H1 (cell line): ENCODE data around the gene BAIAP2L2. TPM values are rescaled to one million over a fixed set of nuclear protein-coding genes. Genes with fewer than 3 reads are reported as not detected.
A peak's percentile ranks its signal among the peaks of the same experiment; 100 is the strongest.

Experiments
- CTCF ChIA-PET: fragments of 300-600 bp; sonication (Branson Sonifier 250); formaldehyde crosslinking; loops from one replicate; lab custom pipeline; 2021; ENCODE audit not compliant: partially characterized antibody; lab: Charles Lee
- POLR2A ChIA-PET: fragments of 300-600 bp; sonication (Branson Sonifier 250); formaldehyde crosslinking; loops from one replicate; lab custom pipeline; 2021; ENCODE audit warnings: inconsistent platforms; ENCODE audit not compliant: partially characterized antibody; lab: Charles Lee
- DNase-seq, 2 experiments: peaks; one replicate each; pipeline versions ENCODE4 v3.0.0 to v3.0.0-alpha.2; 2010 to 2022; ENCODE audit warnings: low spot score in 2 of 2, low read depth in 1 of 2, mixed read lengths in 1 of 2
- FAIRE-seq: peaks from 2 replicates; lab custom pipeline; 2011; peaks lifted over from hg19 to GRCh38; lab: Jason Lieb, UNC
- H2AFZ ChIP-seq: 2 replicates; pipeline ENCODE4 v1.8.1; 2012; ENCODE audit warnings: low read length, inconsistent platforms
- H2AK5ac ChIP-seq: 2 replicates; pipeline ENCODE4 v1.6.1; 2013; ENCODE audit warnings: low read depth, low read length
- H2BK120ac ChIP-seq: replicated peaks from 2 replicates; pipeline ENCODE3; 2013; ENCODE audit warnings: low read depth, low read length, inconsistent platforms
- H2BK12ac ChIP-seq: 2 replicates; pipeline ENCODE4 v1.6.1; 2013; ENCODE audit warnings: low read depth, low read length
- H2BK15ac ChIP-seq: 2 replicates; pipeline ENCODE4 v1.6.1; 2013; ENCODE audit warnings: low read length
- H2BK20ac ChIP-seq: 2 replicates; pipeline ENCODE4 v1.6.1; 2013; ENCODE audit warnings: low read length
- H2BK5ac ChIP-seq: 2 replicates; pipeline ENCODE4 v1.6.1; 2013; ENCODE audit warnings: low read depth, low read length
- H3K14ac ChIP-seq: 2 replicates; pipeline ENCODE4 v1.6.1; 2013; ENCODE audit warnings: inconsistent platforms; ENCODE audit not compliant: insufficient read length
- H3K18ac ChIP-seq: 2 replicates; pipeline ENCODE4 v1.6.1; 2013; ENCODE audit warnings: low read length; ENCODE audit errors: extremely low read depth
- H3K23ac ChIP-seq: 2 replicates; pipeline ENCODE4 v1.6.1; 2013; ENCODE audit warnings: inconsistent platforms; ENCODE audit not compliant: insufficient read length
- H3K23me2 ChIP-seq: 2 replicates; pipeline ENCODE4 v1.6.1; 2013; ENCODE audit warnings: low read depth, low read length
- H3K27ac ChIP-seq: 2 replicates; pipeline ENCODE4 v1.6.1; 2011; ENCODE audit warnings: low read depth, low read length, inconsistent platforms
- H3K27me3 ChIP-seq, 4 experiments: replicated peaks in 1 of 4; 1 replicate in 1 of 4; 2 replicates in 3 of 4; pipeline versions ENCODE4 v1.6.1 to v1.8.1; 2011 to 2013; ENCODE audit warnings: low read length in 3 of 4, mild to moderate bottlenecking in 3 of 4, inconsistent platforms in 2 of 4, mixed read lengths in 2 of 4, moderate library complexity in 1 of 4; ENCODE audit not compliant: control insufficient read depth in 3 of 4, insufficient read depth in 3 of 4; ENCODE audit errors: extremely low read depth in 1 of 4
- H3K36me3 ChIP-seq, 4 experiments: 2 replicates each; pipeline versions ENCODE4 v1.6.1 to v1.8.1; 2011 to 2013; ENCODE audit warnings: mild to moderate bottlenecking in 4 of 4, low read length in 3 of 4, moderate library complexity in 2 of 4, control low read depth in 1 of 4, inconsistent platforms in 1 of 4; ENCODE audit not compliant: insufficient read depth in 4 of 4, control insufficient read depth in 2 of 4
- H3K4ac ChIP-seq: replicated peaks from 2 replicates; pipeline ENCODE3; 2013; ENCODE audit warnings: low read length, low read depth, mixed read lengths, inconsistent platforms; ENCODE audit not compliant: insufficient read length
- H3K4me1 ChIP-seq, 4 experiments: replicated peaks in 1 of 4; 1 replicate in 1 of 4; 2 replicates in 3 of 4; pipeline versions ENCODE4 v1.6.1 to v1.8.1; 2011 to 2013; ENCODE audit warnings: low read length in 3 of 4, inconsistent platforms in 2 of 4, mixed read lengths in 1 of 4; ENCODE audit not compliant: insufficient read depth in 4 of 4, control insufficient read depth in 3 of 4
- H3K4me2 ChIP-seq, 2 experiments: 2 replicates each; pipeline versions ENCODE4 v1.6.1 to v1.8.1; 2011 to 2013; ENCODE audit warnings: low read depth in 2 of 2, low read length in 2 of 2, control low read depth in 1 of 2, inconsistent platforms in 1 of 2, mild to moderate bottlenecking in 1 of 2; ENCODE audit not compliant: insufficient read depth in 1 of 2
- H3K4me3 ChIP-seq, 4 experiments: fragments of 200-600, 300-600 bp in 1 of 4; sonication (generic), shearing (Covaris generic), sonication (Bioruptor Twin) in 1 of 4; 2 replicates each; pipeline versions ENCODE4 v1.5.1 to v1.8.1; 2011 to 2016; ENCODE audit warnings: low read length in 4 of 4, low read depth in 3 of 4, control low read depth in 2 of 4, inconsistent platforms in 2 of 4, mild to moderate bottlenecking in 2 of 4, mixed read lengths in 1 of 4, moderate library complexity in 1 of 4; ENCODE audit not compliant: insufficient read depth in 2 of 4; ENCODE audit errors: extremely low read depth in 1 of 4
- H3K56ac ChIP-seq: replicated peaks from 2 replicates; pipeline ENCODE3; 2013; ENCODE audit warnings: low read depth, mild to moderate bottlenecking, mixed read lengths, low read length, inconsistent platforms; ENCODE audit not compliant: insufficient read length
- H3K79me1 ChIP-seq: 2 replicates; pipeline ENCODE4 v1.6.1; 2013; ENCODE audit warnings: low read depth, low read length, control low read depth
- H3K79me2 ChIP-seq, 2 experiments: 2 replicates each; pipeline versions ENCODE4 v1.6.1 to v1.8.1; 2012 to 2013; ENCODE audit warnings: low read length in 2 of 2, mild to moderate bottlenecking in 2 of 2, inconsistent platforms in 1 of 2; ENCODE audit not compliant: insufficient read depth in 2 of 2, control insufficient read depth in 1 of 2
- H3K9ac ChIP-seq, 4 experiments: replicated peaks in 1 of 4; 1 replicate in 1 of 4; 2 replicates in 3 of 4; pipeline versions ENCODE4 v1.6.1 to v1.8.1; 2011 to 2013; ENCODE audit warnings: low read depth in 3 of 4, low read length in 3 of 4, control low read depth in 2 of 4, mild to moderate bottlenecking in 2 of 4, moderate library complexity in 2 of 4, inconsistent platforms in 1 of 4; ENCODE audit errors: extremely low read depth in 1 of 4
- H3K9me3 ChIP-seq, 2 experiments: 2 replicates each; pipeline versions ENCODE4 v1.6.1 to v1.8.1; 2012 to 2013; ENCODE audit warnings: mild to moderate bottlenecking in 2 of 2, moderate library complexity in 2 of 2, control low read depth in 1 of 2, inconsistent platforms in 1 of 2, low read depth in 1 of 2, low read length in 1 of 2, mixed read lengths in 1 of 2; ENCODE audit not compliant: insufficient read depth in 2 of 2
- H4K20me1 ChIP-seq, 2 experiments: replicated peaks in 1 of 2; 2 replicates each; pipeline versions ENCODE3 to v1.8.1; 2011 to 2013; ENCODE audit warnings: inconsistent platforms in 2 of 2, low read length in 2 of 2, mild to moderate bottlenecking in 1 of 2; ENCODE audit not compliant: insufficient read depth in 2 of 2, control insufficient read depth in 1 of 2
- H4K5ac ChIP-seq: 2 replicates; pipeline ENCODE4 v1.6.1; 2013; ENCODE audit warnings: low read length, low read depth, mixed read lengths, inconsistent platforms; ENCODE audit not compliant: insufficient read length
- H4K8ac ChIP-seq: 2 replicates; pipeline ENCODE4 v1.8.0; 2013; ENCODE audit warnings: mild to moderate bottlenecking, moderate library complexity, low read length, inconsistent platforms; ENCODE audit not compliant: insufficient read depth; ENCODE audit errors: extremely low read depth
- H4K91ac ChIP-seq: replicated peaks from 2 replicates; pipeline ENCODE3; 2013; ENCODE audit warnings: low read length, mixed read lengths, inconsistent platforms; ENCODE audit not compliant: insufficient read length
- BACH1 ChIP-seq: IDR thresholded peaks from 2 replicates; pipeline ENCODE4 v1.6.1; 2012; ENCODE audit warnings: low read length, improper control_type of control experiment
- HDAC6 ChIP-seq: IDR thresholded peaks from one replicate; pipeline ENCODE4 v1.7.1; 2012; ENCODE audit warnings: low read depth, mild to moderate bottlenecking, inconsistent platforms, low read length, moderate library complexity
- POLR2AphosphoS5 ChIP-seq: IDR thresholded peaks from 2 replicates; pipeline ENCODE4 v1.6.1; 2011; ENCODE audit warnings: low read depth, low read length
- RAD21 ChIP-seq, 2 experiments: IDR thresholded peaks in 1 of 2; conservative IDR thresholded peaks in 1 of 2; 2 replicates each; pipeline ENCODE4 v1.6.1; 2011; ENCODE audit warnings: low read depth in 2 of 2, low read length in 2 of 2, improper control_type of control experiment in 1 of 2, inconsistent platforms in 1 of 2, mild to moderate bottlenecking in 1 of 2, moderate library complexity in 1 of 2
- RFX5 ChIP-seq: IDR thresholded peaks from 2 replicates; pipeline ENCODE4 v1.6.1; 2011; ENCODE audit warnings: low read depth, low read length, improper control_type of control experiment, borderline replicate concordance
- RXRA ChIP-seq: IDR thresholded peaks from 2 replicates; pipeline ENCODE4 v1.6.1; 2011; ENCODE audit warnings: low read depth, mild to moderate bottlenecking, low read length, moderate library complexity; ENCODE audit not compliant: insufficient read depth
- SAP30 ChIP-seq: fragments of 300-600 bp; sonication (generic); IDR thresholded peaks from 2 replicates; pipeline ENCODE4 v1.7.1; 2012; ENCODE audit warnings: low read length, moderate library complexity, mild to moderate bottlenecking, inconsistent platforms; ENCODE audit not compliant: insufficient read depth, insufficient replicate concordance
- TEAD4 ChIP-seq: IDR thresholded peaks from 2 replicates; pipeline ENCODE4 v1.6.1; 2012; ENCODE audit warnings: low read depth, low read length, inconsistent platforms, mixed read lengths
- YY1 ChIP-seq: IDR thresholded peaks from 2 replicates; pipeline ENCODE4 v1.6.1; 2011; ENCODE audit warnings: low read depth, mild to moderate bottlenecking, low read length
- ZNF274 ChIP-seq: IDR thresholded peaks from 2 replicates; pipeline ENCODE4 v1.7.0; 2012; ENCODE audit warnings: low read length, borderline replicate concordance; ENCODE audit errors: extremely low read depth
- WGBS, 2 experiments: shearing (Covaris generic) in 1 of 2; methylation state at CpG; one replicate each; pipeline versions ENCODE4 v1.1.6 to v1.1.7; 2013 to 2015; ENCODE audit warnings: low lambda C conversion rate in 2 of 2, mixed read lengths in 2 of 2, inconsistent platforms in 1 of 2, low coverage in 1 of 2, missing lambda C conversion rate in 1 of 2; ENCODE audit not compliant: insufficient replicate concordance in 2 of 2, insufficient coverage in 1 of 2, insufficient read length in 1 of 2; ENCODE audit errors: extremely low coverage in 1 of 2, missing lambda C conversion rate in 1 of 2; 5-methylcytosine and 5-hydroxymethylcytosine counted together
- polyA plus RNA-seq, 7 experiments: library from polyadenylated mRNA; depleted of rRNA in 3 of 7; stranded (reverse) in 5 of 7; unstranded in 2 of 7; fragments of >200 nt in 5 of 7; fragments of 200-250 nt in 2 of 7; gene quantifications; 1 replicate in 5 of 7; 2 replicates in 1 of 7; 4 replicates in 1 of 7; pipeline versions ENCODE4 v1.2.1 to v1.2.3, GENCODE V29; 2011 to 2013; ENCODE audit warnings: missing spikeins in 2 of 7, mixed read lengths in 2 of 7
- total RNA-seq: library from RNA; stranded (reverse); fragmentation: NEBNext Ultra II Directional; extraction: Animal tissue kit (Norgen Biotek cat#: 25700); gene quantifications from 2 replicates; pipeline ENCODE4 v1.2.1, GENCODE V29; 2021
- TF ChIP-seq, protein P1 (sequence below): IDR thresholded peaks from 2 replicates; pipeline ENCODE4 v1.6.1; 2012; ENCODE audit warnings: low read length, inconsistent platforms

Gene BAIAP2L2
- total and polyA plus RNA-seq, 2 of the 8 experiments (the other 6 are each of a cell fraction or from before 2014, with no cell fraction given), result 5.4 to 10.0 TPM

DNA sequence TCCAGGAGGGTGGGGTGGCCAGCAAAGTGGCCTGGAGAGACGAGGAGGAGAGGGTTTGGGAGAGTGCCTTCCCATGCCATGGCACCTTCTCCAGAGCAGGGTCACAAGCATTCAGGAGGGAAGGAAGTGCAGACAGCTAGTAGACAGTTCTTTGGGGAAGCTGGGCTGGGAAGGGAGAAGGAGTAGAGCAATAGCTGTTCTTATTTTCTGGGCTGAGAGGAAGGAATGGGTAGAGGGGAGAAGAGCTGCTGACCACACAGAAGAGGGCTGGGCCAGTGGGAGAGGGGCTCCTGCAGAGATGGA lies 68.0 kb downstream of the BAIAP2L2 start:
- Histone ChIP-seq H3K23me2 (no peaks in the 10 kb centered on the region), H3K4ac (no peak overlapping the region), H3K18ac (no peak overlapping the region), H3K79me2 (no peaks in the 10 kb centered on the region), H3K23ac (no peak overlapping the region), H3K4me1 (no peaks in the 10 kb centered on the region; a peak in 1 of 7 replicates), H4K91ac (no peak overlapping the region), H2BK12ac (no peak overlapping the region), H3K9ac (no peak overlapping the region), H3K36me3 (no peaks in the 10 kb centered on the region), H4K20me1 (no peaks in the 10 kb centered on the region), H3K27ac (no peak overlapping the region), H3K79me1 (no peaks in the 10 kb centered on the region), H3K4me2 (no peak overlapping the region), H4K8ac (no peak overlapping the region), H2BK120ac (no peak overlapping the region), H3K4me3 (no peak overlapping the region), H4K5ac (no peak overlapping the region), H2AK5ac (peak overlapping the region; percentile 24; the same call in 1 of the 2 replicates), H2BK20ac (no peak overlapping the region), H3K9me3 (no peaks in the 10 kb centered on the region), H3K56ac (no peak overlapping the region), H2BK15ac (no peak overlapping the region), H2BK5ac (no peak overlapping the region), H3K27me3 (no peaks in the 10 kb centered on the region), H3K14ac (no peak overlapping the region), H2AFZ (no peak overlapping the region)
- no peak for DNase-seq
- FAIRE-seq, result no peak
- TF ChIP-seq RAD21 (IDR thresholded peaks at IDR 0.05 in 1 of 2, conservative IDR thresholded peaks at IDR 0.05 in 1 of 2; ENCODE audit: low read depth in 2 of 2, low read length in 2 of 2), result no peak
- TF ChIP-seq SAP30, result no peak
- TF ChIP-seq, protein P1, sequence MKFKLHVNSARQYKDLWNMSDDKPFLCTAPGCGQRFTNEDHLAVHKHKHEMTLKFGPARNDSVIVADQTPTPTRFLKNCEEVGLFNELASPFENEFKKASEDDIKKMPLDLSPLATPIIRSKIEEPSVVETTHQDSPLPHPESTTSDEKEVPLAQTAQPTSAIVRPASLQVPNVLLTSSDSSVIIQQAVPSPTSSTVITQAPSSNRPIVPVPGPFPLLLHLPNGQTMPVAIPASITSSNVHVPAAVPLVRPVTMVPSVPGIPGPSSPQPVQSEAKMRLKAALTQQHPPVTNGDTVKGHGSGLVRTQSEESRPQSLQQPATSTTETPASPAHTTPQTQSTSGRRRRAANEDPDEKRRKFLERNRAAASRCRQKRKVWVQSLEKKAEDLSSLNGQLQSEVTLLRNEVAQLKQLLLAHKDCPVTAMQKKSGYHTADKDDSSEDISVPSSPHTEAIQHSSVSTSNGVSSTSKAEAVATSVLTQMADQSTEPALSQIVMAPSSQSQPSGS, result no peak
- no peak for TF ChIP-seq RFX5
- no peak for TF ChIP-seq HDAC6
- no peak for TF ChIP-seq YY1
- no peak for TF ChIP-seq ZNF274
- no peak for TF ChIP-seq POLR2AphosphoS5
- no peak for TF ChIP-seq TEAD4
- no peak for TF ChIP-seq RXRA
- no peak for TF ChIP-seq BACH1
- WGBS, 2 experiments, result 100% methylated on average over 1 of the region's 1 CpG; no CpG with 5 or more reads in 1 of the 2 experiments
- ChIA-PET CTCF (interaction anchor here (0.9 to 2.5 kb wide), 5 partner anchors 11 to 25 kb away, joined by 3 to 17 read pairs (median 3); no protein-coding TSS in a partner anchor), POLR2A (interaction anchor here (0.8 kb wide), 1 partner anchor 294 kb away, joined by 4 read pairs; no protein-coding TSS in a partner anchor)
